K562 (cell line): ENCODE measurements around the gene CTPS2. TPM values are rescaled to one million over a fixed set of nuclear protein-coding genes. Genes with fewer than 3 reads are reported as not detected.
"Not testable (repeated sequence)": the region's sequence is repeated elsewhere in the genome, so short reads cannot be mapped to it uniquely, and the experiment has no call there.

Experiments used
- ATAC-seq: fragments of 200-7000 bp; cut with Tn5 transposase; 3 replicates; pipeline ENCODE4 v1.9.1; 2020; ENCODE audit warnings: moderate library complexity
- BruUV-seq: library from RNA; stranded (reverse); fragments of 400-500 nt; replicated peaks from 2 replicates; lab custom pipeline; 2021; lab: Mats Ljungman, UMichigan
- CTCF ChIA-PET: fragments of 300-600 bp; formaldehyde crosslinking; extraction: SDS; loops from one replicate; lab custom pipeline; 2021; ENCODE audit warnings: low intra/inter-chr PET ratio; lab: Yijun Ruan, JAX
- POLR2A ChIA-PET: fragments of 300-600, 350-650 bp; sonication (Branson Sonifier 250); formaldehyde crosslinking; extraction: SDS; loops from one replicate; lab custom pipeline; 2021; ENCODE audit warnings: antibody characterized with exemption, inconsistent platforms; lab: Yijun Ruan, JAX
- DNase-seq, 4 experiments: peaks; one replicate each; pipeline versions ENCODE4 v3.0.0 to v3.0.0-alpha.2; 2011 to 2018; ENCODE audit warnings: low spot score in 3 of 4, mixed read lengths in 3 of 4; ENCODE audit errors: extremely low read depth in 1 of 4
- FAIRE-seq: peaks from 2 replicates; lab custom pipeline; 2011; peaks lifted over from hg19 to GRCh38; lab: Jason Lieb, UNC
- H2AFZ ChIP-seq: 2 replicates; pipeline ENCODE4 v1.6.0; 2011; ENCODE audit warnings: low read depth, low read length, control low read depth, inconsistent platforms
- H3K27ac ChIP-seq: fragments of 200-600 bp; 3 replicates; pipeline ENCODE4 v1.8.0; 2011; ENCODE audit warnings: low read depth, mild to moderate bottlenecking, control low read depth, inconsistent platforms, low read length, moderate library complexity, mixed read lengths; ENCODE audit errors: extremely low read depth
- H3K27me3 ChIP-seq, 2 experiments: fragments of 300-600 bp in 1 of 2; 2 replicates in 1 of 2; 3 replicates in 1 of 2; pipeline versions ENCODE4 v1.6.0 to v1.8.0; 2011; ENCODE audit warnings: inconsistent platforms in 2 of 2, low read length in 2 of 2, mild to moderate bottlenecking in 1 of 2, mixed read lengths in 1 of 2, moderate library complexity in 1 of 2; ENCODE audit not compliant: control insufficient read depth in 2 of 2, insufficient read depth in 2 of 2
- H3K36me3 ChIP-seq: fragments of 300-600 bp; 3 replicates; pipeline ENCODE4 v1.8.0; 2011; ENCODE audit warnings: mild to moderate bottlenecking, low read length, inconsistent platforms; ENCODE audit not compliant: control insufficient read depth, insufficient read depth
- H3K4me1 ChIP-seq, 2 experiments: fragments of 200-600 bp in 1 of 2; replicated peaks in 1 of 2; 2 replicates in 1 of 2; 3 replicates in 1 of 2; pipeline versions ENCODE4 v1.5.1 to v1.8.0; 2011; ENCODE audit warnings: inconsistent platforms in 2 of 2, low read length in 2 of 2, mild to moderate bottlenecking in 1 of 2, mixed read lengths in 1 of 2, moderate library complexity in 1 of 2; ENCODE audit not compliant: control insufficient read depth in 2 of 2, insufficient read depth in 2 of 2
- H3K4me2 ChIP-seq: 2 replicates; pipeline ENCODE4 v1.6.1; 2011; ENCODE audit warnings: low read length, control low read depth, inconsistent platforms, mixed read lengths; ENCODE audit not compliant: insufficient read depth
- H3K4me3 ChIP-seq: fragments of 200-600 bp; sonication (generic), shearing (Covaris generic); 2 replicates; pipeline ENCODE4 v1.5.1; 2016; ENCODE audit warnings: control low read depth, inconsistent platforms
- H3K79me2 ChIP-seq: fragments of 200-600 bp; 3 replicates; pipeline ENCODE4 v1.8.0; 2011; ENCODE audit warnings: low read length, inconsistent platforms; ENCODE audit not compliant: control insufficient read depth, insufficient read depth
- H3K9ac ChIP-seq, 2 experiments: 2 replicates each; pipeline versions ENCODE4 v1.6.0 to v1.6.1; 2011; ENCODE audit warnings: low read depth in 2 of 2, low read length in 2 of 2, control low read depth in 1 of 2, inconsistent platforms in 1 of 2, mild to moderate bottlenecking in 1 of 2, mixed read lengths in 1 of 2; ENCODE audit not compliant: insufficient read depth in 1 of 2
- H3K9me1 ChIP-seq: one replicate; pipeline ENCODE4 v1.6.0; 2011; ENCODE audit warnings: inconsistent platforms, mild to moderate bottlenecking, low read length, moderate library complexity; ENCODE audit not compliant: control insufficient read depth, insufficient read depth
- H3K9me3 ChIP-seq: replicated peaks from 2 replicates; pipeline ENCODE4 v1.5.1; 2011; ENCODE audit warnings: low read depth, low read length, inconsistent platforms; ENCODE audit not compliant: control insufficient read depth, insufficient read depth
- H4K20me1 ChIP-seq: replicated peaks from 2 replicates; pipeline ENCODE4 v1.6.1; 2011; ENCODE audit warnings: low read length, inconsistent platforms, mixed read lengths; ENCODE audit not compliant: control insufficient read depth, insufficient read depth
- MTA2 ChIP-seq: fragments of 450-650 bp; IDR thresholded peaks from 2 replicates; pipeline ENCODE4 v1.6.1; 2016; ENCODE audit warnings: low read depth
- RBM39 ChIP-seq: fragments of 200-400 bp; formaldehyde crosslinking; optimal IDR thresholded peaks from 2 replicates; pipeline ENCODE3; 2018; ENCODE audit warnings: low read depth, low read length
- ZBTB17 ChIP-seq: fragments of 450-650 bp; formaldehyde crosslinking; IDR thresholded peaks from 2 replicates; pipeline ENCODE4 v1.4.0; 2020; ENCODE audit warnings: mild to moderate bottlenecking
- ZNF280B ChIP-seq: fragments of 250-450 bp; sonication (Bioruptor Pico); IDR thresholded peaks from 2 replicates; pipeline ENCODE4 v1.5.1; 2021; ENCODE audit warnings: mild to moderate bottlenecking
- WGBS: fragments of 100-300 bp; shearing (Covaris generic); methylation state at CpG from one replicate; pipeline ENCODE4 v1.1.6; 2016; ENCODE audit warnings: low coverage, mixed read lengths; ENCODE audit not compliant: insufficient coverage; ENCODE audit errors: missing lambda C conversion rate; 5-methylcytosine and 5-hydroxymethylcytosine counted together
- in situ Hi-C: fragments of 300-500 bp; cut with MboI; formaldehyde crosslinking; loops from 4 replicates; pipeline ENCODE4 v1.15.0; 2018; ENCODE audit warnings: inconsistent platforms, mixed read lengths
- intact Hi-C: fragments of 100-400 bp; cut with micrococcal nuclease; formaldehyde crosslinking; loops from 2 replicates; pipeline ENCODE4 v1.14.2; 2022
- polyA plus RNA-seq, 8 experiments: library from polyadenylated mRNA; depleted of rRNA in 4 of 8; stranded (reverse) in 5 of 8; unstranded in 3 of 8; fragments of >200 nt; fragmentation: Nextera tagmentation in 2 of 8; fragmentation: Illumina TruSeq in 1 of 8; extraction: Ambion mirVana in 2 of 8; extraction: Trizol in 1 of 8; gene quantifications; 2 replicates each; pipeline versions ENCODE4 v1.2.1 to v1.2.3, GENCODE V29; 2011 to 2014; ENCODE audit warnings: inconsistent platforms in 1 of 8, missing spikeins in 1 of 8
- total RNA-seq, 7 experiments: library from RNA; depleted of rRNA in 6 of 7; stranded (reverse); fragments of >200 nt in 6 of 7; fragmentation: Illumina TruSeq in 2 of 7; extraction: Trizol in 2 of 7; gene quantifications; 2 replicates each; pipeline versions ENCODE4 v1.2.1 to v1.2.3, GENCODE V29; 2011 to 2021; ENCODE audit warnings: low replicate concordance in 1 of 7

The CTPS2 gene
- total and polyA plus RNA-seq, 9 of the 15 experiments (the other 6 are each of a cell fraction or from before 2014, with no cell fraction given) = 5.4 to 19.5 (median 14.1) TPM

DNA sequence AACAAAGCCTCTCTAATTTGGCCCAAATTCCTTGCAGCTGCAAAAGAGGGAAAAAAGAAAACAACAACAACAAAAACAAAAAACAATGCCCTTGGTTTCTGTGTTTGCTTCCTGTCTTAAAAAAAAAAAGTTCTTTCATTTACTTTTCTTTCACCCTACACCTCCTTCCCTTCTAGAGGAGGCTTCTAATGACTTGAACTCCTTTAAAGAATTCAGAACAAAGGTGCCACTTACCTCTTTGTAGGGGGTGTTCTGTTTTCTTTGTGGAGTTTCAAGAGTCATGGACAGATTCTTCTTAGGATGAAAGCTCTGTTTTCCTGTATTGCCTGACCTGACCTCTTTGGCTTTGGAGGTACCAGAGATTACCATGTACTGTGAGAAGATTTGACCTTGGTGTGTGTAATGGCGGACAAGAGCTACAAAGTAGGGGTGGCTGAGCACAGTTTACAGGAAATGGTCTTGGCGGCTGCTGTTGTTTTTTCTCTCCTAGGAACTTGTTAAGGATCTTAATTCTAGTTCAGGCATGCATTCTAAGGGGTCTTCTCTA lies 134.9 kb downstream of the CTPS2 start:
- H2AFZ ChIP-seq = no peak overlapping the region
- no peaks in the 10 kb centered on the region for H4K20me1 ChIP-seq
- no peak for DNase-seq
- TF ChIP-seq RBM39 (no peak), ZNF280B (CRISPR knock-in tag) (no peak), MTA2 (no peak), ZBTB17 (CRISPR knock-in tag) (no peak)
- intact Hi-C loops = no loop called here
- 40% methylated on average over 2 of the region's 2 CpGs for WGBS
- no peaks in the 10 kb centered on the region for H3K9me1 ChIP-seq
- FAIRE-seq = no peak
- H3K27ac ChIP-seq = no peak overlapping the region
- no peaks in the 10 kb centered on the region for H3K79me2 ChIP-seq
- H3K4me2 ChIP-seq = no peak overlapping the region
- H3K4me1 ChIP-seq = no peaks in the 10 kb centered on the region
- H3K27me3 ChIP-seq = no peaks in the 10 kb centered on the region
- H3K36me3 ChIP-seq = no peaks in the 10 kb centered on the region
- H3K9ac ChIP-seq = no peak overlapping the region
- BruUV-seq = no TSS peak
- ChIA-PET POLR2A (interaction anchor here (0.6 kb wide), 1 partner anchor 255 kb away, joined by 3 read pairs; no protein-coding TSS in a partner anchor), CTCF (no interaction called here)
- no peaks in the 10 kb centered on the region for H3K9me3 ChIP-seq
- in situ Hi-C loops = loop anchor here (10.0 kb wide), 1 partner anchor 1137 kb away; no protein-coding TSS in a partner anchor
- H3K4me3 ChIP-seq = no peak overlapping the region
- no peak for ATAC-seq

DNA sequence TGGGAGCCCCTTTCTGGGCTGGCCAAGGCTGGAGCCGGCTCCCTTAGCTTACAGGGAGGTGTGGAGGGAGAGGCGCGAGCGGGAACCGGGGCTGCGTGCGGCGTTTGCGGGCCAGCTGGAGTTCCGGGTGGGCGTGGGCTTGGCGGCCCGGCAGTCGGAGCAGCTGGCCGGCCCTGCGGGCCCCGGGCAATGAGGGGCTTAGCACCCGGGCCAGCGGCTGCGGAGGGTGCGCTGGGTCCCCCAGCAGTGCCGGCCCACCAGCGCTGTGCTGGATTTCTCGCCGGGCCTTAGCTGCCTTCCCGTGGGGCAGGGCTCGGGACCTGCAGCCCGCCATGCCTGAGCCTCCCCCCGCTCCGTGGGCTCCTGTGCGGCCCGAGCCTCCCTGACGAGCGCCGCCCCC lies 137.1 kb downstream of the CTPS2 start:
- DNase-seq, H3K27ac ChIP-seq, H3K9ac ChIP-seq, H2AFZ ChIP-seq, H3K79me2 ChIP-seq, H4K20me1 ChIP-seq, H3K9me1 ChIP-seq, CTCF ChIA-PET, H3K4me1 ChIP-seq, BruUV-seq, FAIRE-seq, H3K36me3 ChIP-seq, H3K4me3 ChIP-seq, POLR2A ChIA-PET, H3K27me3 ChIP-seq, H3K9me3 ChIP-seq, ATAC-seq, intact Hi-C loops, H3K4me2 ChIP-seq: not testable (repeated sequence)
- in situ Hi-C loops = loop anchor here (10.0 kb wide), 1 partner anchor 1139 kb away; no protein-coding TSS in a partner anchor
- 81% methylated on average over 19 of the region's 35 CpGs for WGBS
